Osteocyte (in vitro differentiated cells): ENCODE measurements around the gene RRAD. TPM values are rescaled to one million over a fixed set of nuclear protein-coding genes. Genes with fewer than 3 reads are reported as not detected.

Experiments
- DNase-seq: peaks from one replicate; pipeline ENCODE4 v3.0.0; 2021; ENCODE audit warnings: mixed read lengths; ENCODE audit not compliant: unreplicated experiment; ENCODE audit errors: extremely low spot score
- H3K27ac Mint-ChIP-seq: one replicate; pipeline ENCODE4 v1.8.0; 2021; ENCODE audit warnings: mild to moderate bottlenecking, mixed read lengths; ENCODE audit not compliant: unreplicated experiment
- H3K27me3 Mint-ChIP-seq: one replicate; pipeline ENCODE4 v1.8.0; 2021; ENCODE audit warnings: mixed read lengths; ENCODE audit not compliant: unreplicated experiment
- H3K36me3 Mint-ChIP-seq: one replicate; pipeline ENCODE4 v1.8.0; 2021; ENCODE audit warnings: mixed read lengths; ENCODE audit not compliant: unreplicated experiment
- H3K4me1 Mint-ChIP-seq: one replicate; pipeline ENCODE4 v1.8.0; 2021; ENCODE audit warnings: mixed read lengths; ENCODE audit not compliant: unreplicated experiment
- H3K4me3 Mint-ChIP-seq: one replicate; pipeline ENCODE4 v1.8.0; 2021; ENCODE audit warnings: mild to moderate bottlenecking, moderate library complexity, mixed read lengths; ENCODE audit not compliant: unreplicated experiment
- H3K9me3 Mint-ChIP-seq: one replicate; pipeline ENCODE4 v1.8.0; 2021; ENCODE audit warnings: mixed read lengths; ENCODE audit not compliant: unreplicated experiment
- CTCF ChIP-seq: fragments of 200-600 bp; sonication (generic); IDR thresholded peaks from 2 replicates; pipeline ENCODE4 v1.5.0; 2021; ENCODE audit warnings: antibody characterized with exemption, mild to moderate bottlenecking, moderate library complexity
- total RNA-seq: library from RNA; stranded (reverse); gene quantifications from 2 replicates; pipeline ENCODE4 v1.2.1, GENCODE V29; 2021

The RRAD gene
- total RNA-seq, 1 donor from 2014 or later: 0.89 TPM

GRCh38 chr16:66873685-66874055 lies 51.7 kb downstream of the RRAD start:
- TF ChIP-seq CTCF: no peak
- Mint-ChIP-seq H3K36me3 (no peaks in the 10 kb centered on the region), H3K27ac (peak overlapping the region; percentile 90), H3K9me3 (no peaks in the 10 kb centered on the region), H3K27me3 (no peaks in the 10 kb centered on the region), H3K4me3 (no peak overlapping the region), H3K4me1 (peaks cover 35% of the 10 kb centered on the region)
- DNase-seq: no peak

GRCh38 chr16:66872943-66873684 lies 52.2 kb downstream of the RRAD start:
- H3K36me3 Mint-ChIP-seq: no peaks in the 10 kb centered on the region
- H3K9me3 Mint-ChIP-seq: no peaks in the 10 kb centered on the region
- peak; percentile 96 for TF ChIP-seq CTCF
- peak overlapping the region; percentile 74 for H3K4me3 Mint-ChIP-seq
- peak; percentile 97 for DNase-seq
- H3K27ac Mint-ChIP-seq: peak overlapping the region; percentile 82
- H3K4me1 Mint-ChIP-seq: peaks cover 30% of the 10 kb centered on the region
- H3K27me3 Mint-ChIP-seq: no peaks in the 10 kb centered on the region

- Mint-ChIP-seq H3K4me1 (peaks cover 26% of the 10 kb centered on the region), H3K9me3 (no peaks in the 10 kb centered on the region), H3K4me3 (peak overlapping the region; percentile 74), H3K27me3 (no peaks in the 10 kb centered on the region), H3K36me3 (no peaks in the 10 kb centered on the region), H3K27ac (peak overlapping the region; percentile 82)
- no peak for TF ChIP-seq CTCF
- DNase-seq: no peak
These were observed 52.8 kb downstream of the RRAD start for GRCh38 chr16:66872559-66872942.

GRCh38 chr16:66871840-66872239 lies 53.5 kb downstream of the RRAD start:
- Mint-ChIP-seq H3K4me1 (peaks cover 26% of the 10 kb centered on the region), H3K27ac (no peak overlapping the region), H3K27me3 (no peaks in the 10 kb centered on the region), H3K4me3 (no peak overlapping the region), H3K36me3 (no peaks in the 10 kb centered on the region), H3K9me3 (no peaks in the 10 kb centered on the region)
- TF ChIP-seq CTCF: no peak
- no peak for DNase-seq

Other genes with a start within 250 kb of the RRAD start
- gene CMTM4, start 228.8 kb downstream of the RRAD start, total RNA-seq: 22.8 and 24.4 TPM in 2 replicates
- 139 and 151 TPM in 2 replicates for gene DYNC1LI2, start 173.9 kb downstream of the RRAD start, total RNA-seq
- 0.18 and 0.43 TPM in 2 replicates for gene TERB1, start 124.0 kb downstream of the RRAD start, total RNA-seq
- 64.4 and 65.0 TPM in 2 replicates for gene NAE1, start 94.6 kb downstream of the RRAD start, total RNA-seq
- gene CA7, start 81.1 kb downstream of the RRAD start, total RNA-seq: not detected in 2 replicates
- gene PDP2, start 45.0 kb downstream of the RRAD start, total RNA-seq: 16.5 and 17.4 TPM in 2 replicates
- not detected in 2 replicates for gene CDH16, start 6.7 kb downstream of the RRAD start, total RNA-seq
- gene CIAO2B, start 8.9 kb upstream of the RRAD start, total RNA-seq: 65.6 and 69.9 TPM in 2 replicates
- 38.6 and 40.5 TPM in 2 replicates for gene CES2, start 10.0 kb upstream of the RRAD start, total RNA-seq
- gene CES3, start 35.7 kb upstream of the RRAD start, total RNA-seq: 0.24 and 0.73 TPM in 2 replicates
- 3.3 and 3.8 TPM in 2 replicates for gene CES4A, start 63.1 kb upstream of the RRAD start, total RNA-seq
- 75.2 and 88.3 TPM in 2 replicates for gene CBFB, start 103.6 kb upstream of the RRAD start, total RNA-seq
- 19.5 and 19.8 TPM in 2 replicates for gene PHAF1, start 184.4 kb upstream of the RRAD start, total RNA-seq
- gene B3GNT9, start 225.5 kb upstream of the RRAD start, total RNA-seq: 44.1 and 44.9 TPM in 2 replicates
- 13.4 and 14.1 TPM in 2 replicates for gene TRADD, start 234.4 kb upstream of the RRAD start, total RNA-seq
- gene FBXL8, start 234.4 kb upstream of the RRAD start, total RNA-seq: 12.8 and 15.5 TPM in 2 replicates
- 19.6 and 22.3 TPM in 2 replicates for gene HSF4, start 239.2 kb upstream of the RRAD start, total RNA-seq
- 15.8 and 22.8 TPM in 2 replicates for gene NOL3, start 245.0 kb upstream of the RRAD start, total RNA-seq